Mucosa of gallbladder (tissue), 1 donor: ENCODE measurements around the gene NFKB2. TPM values are rescaled to one million over a fixed set of nuclear protein-coding genes. Genes with fewer than 3 reads are reported as not detected.

Source experiments
- DNase-seq: peaks from one replicate; pipeline ENCODE4 v3.0.0-alpha.2; 2020; ENCODE audit warnings: low spot score
- total RNA-seq: library from RNA; stranded (reverse); gene quantifications from one replicate; pipeline ENCODE4 v1.2.1, GENCODE V29; 2021
- donor health status: DM: no; HTN: no; CAD: no.

Gene NFKB2
- total RNA-seq, 1 donor from 2014 or later, result 42.2 TPM

GRCh38 chr10:102451105-102451969 is 55.8 kb downstream of the NFKB2 start, which contains the start of gene C10orf95:
TSS of gene C10orf95 (minus strand) at chr10:102451543. CDS start at chr10:102451093, 450 bp downstream.
- DNase-seq, result no peak

Other genes with a start within 250 kb of the NFKB2 start
- 37.8 TPM for gene NOLC1, start 243.3 kb upstream of the NFKB2 start, total RNA-seq
- gene ELOVL3, start 169.4 kb upstream of the NFKB2 start, total RNA-seq, result not detected
- gene PITX3, start 154.2 kb upstream of the NFKB2 start, total RNA-seq, result not detected
- 52.8 TPM for gene GBF1, start 150.2 kb upstream of the NFKB2 start, total RNA-seq
- 106 TPM for gene PSD, start 23.1 kb downstream of the NFKB2 start, total RNA-seq
- gene FBXL15, start 25.1 kb downstream of the NFKB2 start, total RNA-seq, result 29.3 TPM
- 63.2 TPM for gene CUEDC2, start 36.9 kb downstream of the NFKB2 start, total RNA-seq
- gene C10orf95, start 55.8 kb downstream of the NFKB2 start, total RNA-seq, result 0.46 TPM
- gene ACTR1A, start 107.0 kb downstream of the NFKB2 start, total RNA-seq, result 96.4 TPM
- 18.3 TPM for gene SUFU, start 108.3 kb downstream of the NFKB2 start, total RNA-seq
- gene TRIM8, start 248.8 kb downstream of the NFKB2 start, total RNA-seq, result 129 TPM